Lower leg skin (tissue), 3 donors: Measurements from ENCODE around the gene ANK3.

Experiments
- CTCF ChIP-seq, 3 donors: fragments of 450-650 bp; IDR thresholded peaks; one replicate each; pipeline ENCODE4 v1.5.1; 2016; ENCODE audit warnings: antibody characterized with exemption in 3 of 3, mild to moderate bottlenecking in 3 of 3, moderate library complexity in 2 of 3
- POLR2A ChIP-seq, 2 donors: fragments of 450-650 bp; IDR thresholded peaks; one replicate each; pipeline ENCODE4 v1.6.1; 2016 to 2017; ENCODE audit warnings: antibody characterized with exemption in 2 of 2, mild to moderate bottlenecking in 1 of 2, moderate library complexity in 1 of 2

- TF ChIP-seq CTCF (IDR thresholded peaks at IDR 0.05), result no peak
- TF ChIP-seq POLR2A (IDR thresholded peaks at IDR 0.05), result no peak
Observed at GRCh38 chr10:60144099-60144498, 245.6 kb downstream of the ANK3 start.
